SU-DHL-6 (cell line): ENCODE measurements around the gene CREB5.

ENCODE experiments used
- H2AFZ ChIP-seq: fragments of 200-600 bp; sonication (generic); 2 replicates; pipeline ENCODE4 v1.6.1; 2014; ENCODE audit warnings: low read depth, mild to moderate bottlenecking, moderate library complexity, mixed read lengths, antibody characterized with exemption, low read length; ENCODE audit not compliant: severe bottlenecking
- H3F3A ChIP-seq: fragments of 200-600 bp; shearing (Covaris generic); 2 replicates; pipeline ENCODE4 v1.6.0; 2016; ENCODE audit warnings: antibody characterized with exemption, mild to moderate bottlenecking; ENCODE audit not compliant: insufficient read depth
- H3K27ac ChIP-seq: fragments of 200-600 bp; sonication (generic); 2 replicates; pipeline ENCODE4 v1.5.1; 2016; ENCODE audit warnings: low read depth, mild to moderate bottlenecking, low read length, moderate library complexity, mixed read lengths
- H3K27me3 ChIP-seq: fragments of 200-600 bp; sonication (generic), shearing (Covaris generic); 2 replicates; pipeline ENCODE4 v1.6.0; 2014; ENCODE audit warnings: mild to moderate bottlenecking, low read length
- H3K36me3 ChIP-seq: fragments of 200-600 bp; sonication (generic); 2 replicates; pipeline ENCODE4 v1.6.1; 2014; ENCODE audit warnings: mild to moderate bottlenecking, low read length, mixed read lengths
- H3K4me2 ChIP-seq: fragments of 300-600, 200-600 bp; shearing (Covaris generic), sonication (generic); 2 replicates; pipeline ENCODE4 v1.6.0; 2014; ENCODE audit warnings: low read length, low read depth, mild to moderate bottlenecking; ENCODE audit not compliant: poor library complexity, severe bottlenecking
- H3K4me3 ChIP-seq: fragments of 200-600 bp; sonication (generic); 2 replicates; pipeline ENCODE4 v1.5.1; 2014; ENCODE audit warnings: antibody characterized with exemption, low read length, mild to moderate bottlenecking, mixed read lengths; ENCODE audit not compliant: insufficient read depth, poor library complexity, severe bottlenecking
- H3K79me2 ChIP-seq: fragments of 200-600 bp; sonication (generic); 2 replicates; pipeline ENCODE4 v1.6.1; 2014; ENCODE audit warnings: mild to moderate bottlenecking, low read length, moderate library complexity; ENCODE audit not compliant: insufficient read depth
- H3K9ac ChIP-seq: fragments of 200-600 bp; sonication (generic); 2 replicates; pipeline ENCODE4 v1.7.0; 2014; ENCODE audit warnings: mild to moderate bottlenecking, low read length
- H3K9me2 ChIP-seq: fragments of 200-600 bp; sonication (generic); replicated peaks from 2 replicates; pipeline ENCODE4 v1.6.1; 2014; ENCODE audit warnings: low read length; ENCODE audit not compliant: insufficient read depth
- H3K9me3 ChIP-seq: fragments of 200-600 bp; sonication (generic); 2 replicates; pipeline ENCODE4 v1.6.1; 2014; ENCODE audit warnings: low read length, mixed read lengths; ENCODE audit not compliant: insufficient read depth
- H4K20me1 ChIP-seq: fragments of 200-600 bp; sonication (generic); 2 replicates; pipeline ENCODE4 v1.6.1; 2014; ENCODE audit warnings: low read depth, mild to moderate bottlenecking, antibody characterized with exemption, low read length, moderate library complexity, mixed read lengths
- EZH2phosphoT487 ChIP-seq: fragments of 200-600 bp; sonication (generic), shearing (Covaris generic); conservative IDR thresholded peaks from 2 replicates; pipeline ENCODE4 v1.6.1; 2018; ENCODE audit warnings: mild to moderate bottlenecking, antibody characterized with exemption, low read length, moderate library complexity, mixed read lengths
- TF ChIP-seq, protein P1 (sequence below): fragments of 200-600 bp; sonication (generic); IDR thresholded peaks from one replicate; pipeline ENCODE4 v1.5.1; 2017; ENCODE audit warnings: antibody characterized with exemption, mild to moderate bottlenecking, low read length, moderate library complexity; ENCODE audit not compliant: insufficient read depth, poor library complexity, severe bottlenecking

CREB5 gene

DNA sequence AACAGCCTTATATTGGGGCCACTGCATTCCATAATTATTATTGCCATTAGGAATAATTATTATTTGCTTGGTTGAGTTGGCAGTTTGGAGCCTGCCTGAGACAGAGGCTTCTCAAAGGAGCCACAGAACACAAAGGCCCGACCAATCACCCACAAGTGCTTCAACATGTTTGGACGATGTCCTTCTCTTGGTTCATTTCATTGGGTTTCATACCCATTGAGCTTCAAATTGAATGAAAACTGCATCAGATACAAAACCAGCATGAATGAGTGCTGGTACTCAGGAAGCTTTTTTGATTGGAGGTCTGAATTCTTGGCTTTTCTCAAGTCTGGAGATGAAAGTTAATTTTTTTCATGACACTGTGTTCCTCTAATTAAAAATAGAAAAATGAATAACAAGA lies 168.3 kb downstream of the CREB5 start:
- Histone ChIP-seq H3K36me3 (peaks cover 21% of the 10 kb centered on the region), H3K9me3 (no peaks in the 10 kb centered on the region), H4K20me1 (peaks cover 5% of the 10 kb centered on the region; the same call in 1 of the 2 replicates), H3K9ac (no peak overlapping the region), H3K9me2 (no peaks in the 10 kb centered on the region), H3K4me2 (no peak overlapping the region), H3K4me3 (no peak overlapping the region), H3K27ac (no peak overlapping the region), H3K27me3 (no peaks in the 10 kb centered on the region), H3F3A (no peaks in the 10 kb centered on the region), H2AFZ (no peak overlapping the region), H3K79me2 (peaks cover 56% of the 10 kb centered on the region)
- TF ChIP-seq, protein P1, sequence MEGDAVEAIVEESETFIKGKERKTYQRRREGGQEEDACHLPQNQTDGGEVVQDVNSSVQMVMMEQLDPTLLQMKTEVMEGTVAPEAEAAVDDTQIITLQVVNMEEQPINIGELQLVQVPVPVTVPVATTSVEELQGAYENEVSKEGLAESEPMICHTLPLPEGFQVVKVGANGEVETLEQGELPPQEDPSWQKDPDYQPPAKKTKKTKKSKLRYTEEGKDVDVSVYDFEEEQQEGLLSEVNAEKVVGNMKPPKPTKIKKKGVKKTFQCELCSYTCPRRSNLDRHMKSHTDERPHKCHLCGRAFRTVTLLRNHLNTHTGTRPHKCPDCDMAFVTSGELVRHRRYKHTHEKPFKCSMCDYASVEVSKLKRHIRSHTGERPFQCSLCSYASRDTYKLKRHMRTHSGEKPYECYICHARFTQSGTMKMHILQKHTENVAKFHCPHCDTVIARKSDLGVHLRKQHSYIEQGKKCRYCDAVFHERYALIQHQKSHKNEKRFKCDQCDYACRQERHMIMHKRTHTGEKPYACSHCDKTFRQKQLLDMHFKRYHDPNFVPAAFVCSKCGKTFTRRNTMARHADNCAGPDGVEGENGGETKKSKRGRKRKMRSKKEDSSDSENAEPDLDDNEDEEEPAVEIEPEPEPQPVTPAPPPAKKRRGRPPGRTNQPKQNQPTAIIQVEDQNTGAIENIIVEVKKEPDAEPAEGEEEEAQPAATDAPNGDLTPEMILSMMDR = no peak
- no peak for TF ChIP-seq EZH2phosphoT487

DNA sequence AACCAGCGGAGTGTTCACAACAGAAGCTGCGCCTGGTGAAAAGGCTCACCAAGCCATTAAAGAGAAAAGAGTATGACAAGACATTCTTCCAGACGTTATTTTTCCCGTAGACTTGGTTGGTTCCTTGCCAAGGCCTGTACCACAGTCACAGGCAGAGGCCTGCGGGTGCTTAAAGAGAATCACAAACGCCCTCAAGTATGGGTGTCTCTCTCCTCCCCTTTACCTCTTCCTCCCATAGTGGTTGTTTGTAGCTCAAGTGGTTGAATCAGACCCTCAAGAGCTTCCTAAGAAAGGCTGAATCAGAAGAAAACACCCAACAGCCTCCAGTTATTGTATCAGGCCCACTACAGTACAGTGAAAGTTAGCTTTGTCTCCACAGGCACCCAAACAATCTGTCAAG lies 169.0 kb downstream of the CREB5 start:
- Histone ChIP-seq H3K4me2 (no peak overlapping the region), H3K36me3 (peaks cover 21% of the 10 kb centered on the region), H4K20me1 (peaks cover 5% of the 10 kb centered on the region; the same call in 1 of the 2 replicates), H3K9me3 (no peaks in the 10 kb centered on the region), H3F3A (no peaks in the 10 kb centered on the region), H2AFZ (no peak overlapping the region), H3K79me2 (peaks cover 57% of the 10 kb centered on the region), H3K9me2 (no peaks in the 10 kb centered on the region), H3K27me3 (no peaks in the 10 kb centered on the region), H3K27ac (no peak overlapping the region), H3K9ac (no peak overlapping the region), H3K4me3 (no peak overlapping the region)
- TF ChIP-seq EZH2phosphoT487 = no peak
- TF ChIP-seq, protein P1 = no peak

DNA sequence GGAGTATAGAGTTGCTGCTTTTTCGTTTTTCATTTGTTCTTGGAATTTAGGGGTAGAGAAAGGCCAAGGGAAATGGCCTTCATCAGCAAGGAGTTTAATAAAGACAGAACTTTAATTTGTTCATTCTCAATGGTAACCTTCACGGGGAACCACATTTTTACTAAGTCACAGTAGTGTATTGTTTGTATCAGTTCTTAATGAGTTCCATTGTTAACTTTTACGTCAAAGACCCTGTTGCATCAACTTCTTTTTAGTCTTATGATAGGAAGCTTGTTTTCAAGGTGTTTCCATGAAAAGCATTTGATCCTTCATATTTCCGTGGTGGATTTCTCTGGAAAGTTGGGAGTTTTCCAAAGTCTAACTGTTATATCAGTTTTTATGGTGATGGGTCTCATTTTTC lies 169.9 kb downstream of the CREB5 start:
- H3K4me3 ChIP-seq = no peak overlapping the region
- no peaks in the 10 kb centered on the region for H3K27me3 ChIP-seq
- TF ChIP-seq, protein P1 = no peak
- TF ChIP-seq EZH2phosphoT487 = no peak
- H3K9ac ChIP-seq = no peak overlapping the region
- peaks cover 5% of the 10 kb centered on the region; the same call in 1 of the 2 replicates for H4K20me1 ChIP-seq
- no peak overlapping the region for H3K27ac ChIP-seq
- H3F3A ChIP-seq = no peaks in the 10 kb centered on the region
- H3K9me3 ChIP-seq = no peaks in the 10 kb centered on the region
- no peaks in the 10 kb centered on the region for H3K9me2 ChIP-seq
- H3K36me3 ChIP-seq = peaks cover 21% of the 10 kb centered on the region
- H3K4me2 ChIP-seq = no peak overlapping the region
- peaks cover 64% of the 10 kb centered on the region for H3K79me2 ChIP-seq
- H2AFZ ChIP-seq = no peak overlapping the region
